GM23338 (cell line): ENCODE results near the gene UCN3.

ENCODE experiments used
- CTCF ChIP-seq, 2 experiments: fragments of 200-600 bp in 1 of 2; sonication (generic) in 1 of 2; conservative IDR thresholded peaks; 2 replicates each; pipeline versions ENCODE4 v1.5.1 to v1.6.1; 2016 to 2017; ENCODE audit warnings: antibody characterized with exemption in 2 of 2, low read depth in 2 of 2, mild to moderate bottlenecking in 2 of 2, moderate library complexity in 1 of 2
- EZH2 ChIP-seq: fragments of 200-600 bp; sonication (generic); IDR thresholded peaks from one replicate; pipeline ENCODE4 v1.8.0; 2017; ENCODE audit warnings: antibody characterized with exemption, mild to moderate bottlenecking, low read depth; ENCODE audit not compliant: unreplicated experiment
- JUNB ChIP-seq: IDR thresholded peaks from one replicate; pipeline ENCODE4 v1.6.1; 2016; ENCODE audit warnings: antibody characterized with exemption; ENCODE audit not compliant: unreplicated experiment
- POLR2AphosphoS5 ChIP-seq: IDR thresholded peaks from 2 replicates; pipeline ENCODE4 v1.6.1; 2016; ENCODE audit warnings: antibody characterized with exemption, low read depth
- REST ChIP-seq: IDR thresholded peaks from one replicate; pipeline ENCODE4 v1.6.1; 2018; ENCODE audit warnings: antibody characterized with exemption; ENCODE audit not compliant: unreplicated experiment

GRCh38 chr10:5419466-5420094, 54.8 kb downstream of the UCN3 start:
- TF ChIP-seq CTCF (conservative IDR thresholded peaks at IDR 0.05; ENCODE audit: low read depth in 2 of 2) (no peak), EZH2 (no peak), POLR2AphosphoS5 (no peak), JUNB (no peak), REST (no peak)
